Amygdala (tissue), 56 donors: Measurements from ENCODE around the gene SLC39A9.
"Not testable (repeated sequence)": the region's sequence is repeated elsewhere in the genome, so short reads cannot be mapped to it uniquely, and the experiment has no call there.

Source experiments
- DNase-seq, 56 donors: peaks; one replicate each; lab custom pipeline; 2025; lab: John Stamatoyannopoulos, UW

Gene SLC39A9

GRCh38 chr14:69366761-69367160 is 31.7 kb upstream of the SLC39A9 start:
- DNase-seq: no peak

DNA sequence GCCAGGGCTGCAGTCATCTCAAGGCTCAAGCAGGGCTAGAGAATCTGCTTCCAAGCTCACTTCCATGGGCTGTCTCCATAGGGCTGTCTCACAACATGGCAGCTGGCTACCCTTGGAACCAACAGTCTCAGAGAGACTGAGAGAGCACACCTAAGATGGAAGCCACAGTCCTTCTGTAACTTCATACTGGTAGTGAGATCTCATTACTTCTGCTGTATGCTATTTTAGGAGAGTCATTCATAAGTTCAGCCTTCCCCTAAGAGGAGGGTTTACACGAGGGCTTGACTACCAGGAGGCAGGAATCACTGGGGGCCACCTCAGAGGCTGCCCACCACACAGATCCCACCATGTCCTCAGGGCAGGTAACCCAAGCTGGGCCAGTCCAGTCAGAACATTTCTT is 30.1 kb upstream of the SLC39A9 start:
- DNase-seq: no peak

- no peak for DNase-seq
Observed at GRCh38 chr14:69370061-69370460, 28.4 kb upstream of the SLC39A9 start.

GRCh38 chr14:69372146-69372545 is 26.3 kb upstream of the SLC39A9 start:
- DNase-seq: no peak

- DNase-seq: no peak
Observed at GRCh38 chr14:69373104-69373503, 25.4 kb upstream of the SLC39A9 start.

- no peak for DNase-seq
Observed at GRCh38 chr14:69374235-69374634, 24.3 kb upstream of the SLC39A9 start.

DNA sequence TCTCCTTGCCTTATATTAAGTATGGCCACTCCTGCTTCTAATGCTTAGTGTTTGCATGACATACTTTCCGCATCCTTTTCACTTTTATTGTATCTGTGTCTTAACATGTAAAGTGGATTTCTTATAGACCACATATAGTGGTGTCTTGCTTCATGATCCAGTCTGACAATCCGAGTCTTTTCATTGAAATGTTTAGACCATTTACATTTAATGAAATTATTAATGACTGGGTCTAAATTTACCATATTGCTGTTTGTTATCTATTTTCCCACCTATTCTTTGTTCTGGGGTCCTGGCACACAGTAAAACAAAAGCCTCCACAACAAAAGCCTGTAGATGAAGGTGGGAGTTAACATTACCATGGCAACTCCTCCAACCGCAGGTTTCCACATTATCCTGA is 23.3 kb upstream of the SLC39A9 start:
- no peak for DNase-seq

DNA sequence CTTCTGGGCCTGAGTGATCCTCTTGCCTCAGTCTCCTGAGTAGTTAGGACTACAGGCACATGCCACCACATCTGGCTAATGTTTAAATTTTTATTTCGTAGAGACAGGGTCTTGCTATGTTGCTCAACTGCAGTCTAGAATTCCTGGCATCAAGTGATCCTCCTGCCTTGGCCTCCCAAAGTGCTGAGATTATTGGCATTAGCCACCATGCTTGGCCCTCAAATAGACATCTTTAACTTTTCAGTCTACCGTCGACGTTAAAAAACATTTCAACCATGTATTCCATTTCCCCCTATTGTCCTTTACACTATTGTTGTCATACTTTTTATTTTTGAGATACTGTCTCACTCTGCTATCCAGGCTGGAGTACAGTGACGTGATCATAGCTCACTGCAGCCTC is 22.8 kb upstream of the SLC39A9 start:
- no peak for DNase-seq

DNA sequence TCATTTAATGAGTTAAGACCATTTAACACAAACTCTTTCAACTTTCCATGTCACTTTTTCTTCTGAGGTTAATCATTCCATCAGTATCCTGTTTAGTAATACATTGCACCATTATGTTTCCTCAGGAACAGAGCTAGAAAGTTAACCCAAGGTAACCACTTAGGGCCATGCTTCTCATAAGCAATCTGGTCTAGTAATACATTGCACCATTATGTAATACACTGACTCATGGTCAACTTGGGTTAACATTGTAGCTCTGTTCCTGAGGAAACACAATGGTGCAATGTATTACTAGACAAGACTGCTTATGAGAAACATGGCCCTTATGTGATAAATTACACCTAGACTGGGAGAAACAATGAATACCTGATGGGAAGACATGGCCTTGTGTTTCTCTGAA is 22.1 kb upstream of the SLC39A9 start:
- no peak for DNase-seq

- no peak for DNase-seq
Observed at GRCh38 chr14:69378274-69378673, 20.2 kb upstream of the SLC39A9 start.

- no peak for DNase-seq
Observed at GRCh38 chr14:69387311-69387710, 11.2 kb upstream of the SLC39A9 start.

GRCh38 chr14:69391400-69391799 is 7.1 kb upstream of the SLC39A9 start:
- not testable (repeated sequence) for DNase-seq

- DNase-seq: no peak
Observed at GRCh38 chr14:69392481-69392880, 6.0 kb upstream of the SLC39A9 start.

GRCh38 chr14:69395929-69396328 is 2.6 kb upstream of the SLC39A9 start:
- no peak for DNase-seq

GRCh38 chr14:69398818-69399210 is 322 bp downstream of the SLC39A9 start:
- DNase-seq: no peak

GRCh38 chr14:69399750-69400149 is 1.3 kb downstream of the SLC39A9 start:
- DNase-seq: no peak

DNA sequence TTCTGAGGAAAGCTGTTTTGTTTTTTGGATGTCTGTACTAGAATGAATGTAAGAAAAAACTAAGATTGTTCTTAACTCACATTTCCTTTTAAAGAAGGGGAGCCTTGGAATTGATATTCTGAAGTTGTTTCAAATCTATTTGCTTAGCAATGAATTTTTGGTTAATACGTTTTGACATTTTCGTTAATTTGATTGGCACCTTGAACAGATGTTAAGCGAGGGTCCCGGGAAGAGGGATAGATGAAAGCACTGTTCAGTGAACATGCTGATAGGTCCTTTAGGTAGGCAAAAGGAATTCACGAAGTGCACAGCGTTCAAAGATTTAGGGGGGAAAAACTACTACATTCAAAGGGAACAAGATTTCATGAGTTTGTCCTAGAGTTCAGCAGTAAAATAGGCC is 1.7 kb downstream of the SLC39A9 start:
- no peak for DNase-seq

GRCh38 chr14:69401841-69402240 is 3.3 kb downstream of the SLC39A9 start:
- DNase-seq: no peak

- no peak for DNase-seq
Observed at GRCh38 chr14:69404478-69404877, 6.0 kb downstream of the SLC39A9 start.

GRCh38 chr14:69404883-69405282 is 6.4 kb downstream of the SLC39A9 start:
- no peak for DNase-seq

DNA sequence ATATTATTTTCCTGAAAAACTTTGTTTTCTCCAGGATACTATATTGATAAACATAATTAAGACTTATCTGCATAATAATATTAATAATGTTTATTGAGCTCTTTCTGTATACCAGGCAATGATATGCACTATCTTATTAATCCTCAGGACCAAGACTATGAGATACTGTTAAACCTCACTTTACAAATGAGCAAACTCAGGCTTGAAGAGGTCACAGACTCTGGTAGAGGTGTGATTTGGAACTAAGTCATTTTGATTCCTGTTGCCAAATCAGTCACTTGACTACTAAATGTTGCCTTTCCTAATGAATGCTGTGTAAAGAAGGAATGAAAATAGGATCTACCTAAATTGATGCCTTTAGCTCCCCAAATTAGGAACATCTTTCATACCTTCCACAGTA is 7.3 kb downstream of the SLC39A9 start:
- DNase-seq: no peak

DNA sequence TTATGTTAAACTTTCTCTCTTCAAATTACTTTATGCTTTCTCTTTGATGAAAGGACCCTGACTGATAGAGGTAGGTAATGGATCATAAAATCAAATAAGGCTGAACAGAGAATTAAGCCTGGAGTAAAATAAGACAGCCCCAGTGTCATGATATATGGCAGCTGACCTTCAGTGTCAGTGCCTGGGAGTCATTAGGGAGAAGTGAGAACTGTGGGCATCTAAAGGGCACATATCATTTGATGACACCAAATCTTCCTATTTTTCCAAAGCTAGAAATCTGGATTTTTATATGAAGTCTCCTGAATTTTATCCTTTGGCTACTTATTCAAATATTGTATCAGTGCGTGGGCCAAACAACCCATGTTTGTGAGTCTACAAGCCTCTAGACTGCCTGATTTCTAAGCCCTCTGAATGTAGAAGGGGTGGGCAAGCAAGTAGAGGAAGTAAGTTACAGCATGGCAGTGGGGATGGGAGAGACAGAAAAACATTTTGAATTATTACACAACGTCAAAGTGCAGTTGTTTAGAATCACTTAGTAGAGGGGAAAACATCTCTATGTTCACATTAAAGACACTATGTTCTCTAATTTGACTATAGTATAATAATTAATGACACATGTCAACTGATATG is 10.0 kb downstream of the SLC39A9 start:
- no peak for DNase-seq

DNA sequence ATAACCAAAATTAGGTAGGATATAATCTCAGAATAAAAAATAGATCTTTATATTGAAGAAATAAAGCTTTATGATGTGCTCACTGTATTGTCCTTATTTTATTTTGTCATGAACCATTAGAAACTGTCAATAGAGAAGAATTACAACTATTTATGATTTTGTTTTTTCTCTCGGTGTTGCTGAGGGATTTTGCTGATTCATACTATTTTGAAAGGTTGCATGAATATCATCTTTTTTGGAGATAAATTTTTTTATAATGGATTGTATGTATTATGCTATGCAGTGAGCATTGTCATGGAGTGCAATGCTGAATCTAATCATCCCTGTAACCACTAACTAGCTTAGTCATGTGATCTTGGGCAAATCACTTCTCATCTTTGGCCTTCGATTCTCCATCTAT is 15.0 kb downstream of the SLC39A9 start:
- no peak for DNase-seq
